HCT116 (cell line): ENCODE results near the gene IMPA2. TPM values are rescaled to one million over a fixed set of nuclear protein-coding genes. Genes with fewer than 3 reads are reported as not detected.

Source experiments
- ATAC-seq: fragments of 200-7000 bp; cut with Tn5 transposase; 2 replicates; pipeline ENCODE4 v1.9.1; 2020; ENCODE audit warnings: mild to moderate bottlenecking, moderate library complexity
- BruUV-seq: library from RNA; stranded (reverse); fragments of 400-500 nt; replicated peaks from 2 replicates; lab custom pipeline; 2021; lab: Mats Ljungman, UMichigan
- CTCF ChIA-PET: fragments of 300-600 bp; sonication (Branson Sonifier 250); formaldehyde crosslinking; loops from one replicate; lab custom pipeline; 2021; ENCODE audit warnings: antibody characterized with exemption; lab: Charles Lee
- POLR2A ChIA-PET: fragments of 300-600, 350-600 bp; sonication (Branson Sonifier 250); formaldehyde crosslinking; loops from one replicate; lab custom pipeline; 2021; ENCODE audit warnings: antibody characterized with exemption; lab: Charles Lee
- RAD21 ChIA-PET, 2 experiments: fragments of 300-600 bp; sonication (Branson Sonifier 250); formaldehyde crosslinking; loops; one replicate each; lab custom pipeline; 2023; ENCODE audit warnings: low total read pairs in 2 of 2; ENCODE audit not compliant: uncharacterized antibody in 2 of 2, unreplicated experiment in 2 of 2, low non-redundant PET in 1 of 2; lab: Charles Lee
- DNase-seq: peaks from one replicate; pipeline ENCODE4 v3.0.0-alpha.2; 2010; ENCODE audit warnings: low read depth, low spot score
- H2AFZ ChIP-seq: fragments of 200-600 bp; shearing (Covaris generic), sonication (generic); 2 replicates; pipeline ENCODE4 v1.6.1; 2017; ENCODE audit warnings: low read depth, mixed run types, mixed read lengths, antibody characterized with exemption, low read length; ENCODE audit not compliant: poor library complexity, severe bottlenecking
- H3K27ac ChIP-seq: 2 replicates; pipeline ENCODE4 v1.5.1; 2012; ENCODE audit warnings: low read depth, low read length
- H3K27me3 ChIP-seq: fragments of 200-600 bp; sonication (generic); 2 replicates; pipeline ENCODE4 v1.6.1; 2016; ENCODE audit warnings: mixed run types, low read length, mixed read lengths; ENCODE audit not compliant: insufficient read depth
- H3K36me3 ChIP-seq, 2 experiments: fragments of 200-500 bp in 1 of 2; fragments of 200-600 bp in 1 of 2; sonication (Bioruptor generic) in 1 of 2; sonication (generic) in 1 of 2; 2 replicates each; pipeline versions ENCODE4 v1.5.1 to v1.6.1; 2014 to 2016; ENCODE audit warnings: low read length in 2 of 2, inconsistent platforms in 1 of 2, mixed read lengths in 1 of 2, mixed run types in 1 of 2; ENCODE audit not compliant: insufficient read depth in 2 of 2, control insufficient read depth in 1 of 2
- H3K4me1 ChIP-seq, 2 experiments: fragments of 200-600 bp in 1 of 2; sonication (generic) in 1 of 2; 2 replicates each; pipeline versions ENCODE4 v1.5.1 to v1.6.1; 2012 to 2017; ENCODE audit warnings: low read length in 2 of 2, inconsistent platforms in 1 of 2, mild to moderate bottlenecking in 1 of 2, mixed read lengths in 1 of 2, mixed run types in 1 of 2, moderate library complexity in 1 of 2; ENCODE audit not compliant: insufficient read depth in 2 of 2, control insufficient read depth in 1 of 2
- H3K4me2 ChIP-seq: fragments of 200-600 bp; sonication (generic); 2 replicates; pipeline ENCODE4 v1.6.1; 2017; ENCODE audit warnings: mixed run types, low read length, mixed read lengths
- H3K4me3 ChIP-seq, 2 experiments: fragments of 200-600 bp in 1 of 2; sonication (generic) in 1 of 2; replicated peaks in 1 of 2; 2 replicates each; pipeline ENCODE4 v1.5.1; 2011 to 2016; ENCODE audit warnings: low read length in 2 of 2, control low read depth in 1 of 2, low read depth in 1 of 2, mild to moderate bottlenecking in 1 of 2, mixed read lengths in 1 of 2, mixed run types in 1 of 2
- H3K79me2 ChIP-seq: fragments of 200-600 bp; sonication (generic); 2 replicates; pipeline ENCODE4 v1.6.1; 2017; ENCODE audit warnings: mild to moderate bottlenecking, mixed run types, low read length, moderate library complexity, mixed read lengths; ENCODE audit not compliant: insufficient read depth
- H3K9ac ChIP-seq: fragments of 200-600 bp; sonication (generic); 2 replicates; pipeline ENCODE4 v1.6.1; 2016; ENCODE audit warnings: low read length, mixed read lengths
- H3K9me2 ChIP-seq: fragments of 200-600 bp; sonication (generic), shearing (Covaris generic); 2 replicates; pipeline ENCODE4 v1.6.1; 2017; ENCODE audit warnings: mixed run types, mild to moderate bottlenecking, moderate library complexity; ENCODE audit not compliant: insufficient read depth
- H3K9me3 ChIP-seq, 2 experiments: fragments of 200-500 bp in 1 of 2; fragments of 200-600 bp in 1 of 2; sonication (Bioruptor generic) in 1 of 2; sonication (generic) in 1 of 2; 2 replicates each; pipeline ENCODE4 v1.6.1; 2014 to 2017; ENCODE audit warnings: low read length in 2 of 2, mixed read lengths in 2 of 2, inconsistent platforms in 1 of 2, low read depth in 1 of 2, mild to moderate bottlenecking in 1 of 2, mixed run types in 1 of 2, moderate library complexity in 1 of 2; ENCODE audit not compliant: control insufficient read depth in 1 of 2, insufficient read depth in 1 of 2
- H4K20me1 ChIP-seq: fragments of 200-600 bp; sonication (generic), shearing (Covaris generic); 2 replicates; pipeline ENCODE4 v1.6.1; 2017; ENCODE audit warnings: mixed run types, mild to moderate bottlenecking, moderate library complexity; ENCODE audit not compliant: insufficient read depth
- CTCF ChIP-seq, 3 experiments: fragments of 200-600 bp in 1 of 3; sonication (generic) in 1 of 3; IDR thresholded peaks in 2 of 3; conservative IDR thresholded peaks in 1 of 3; 2 replicates each; pipeline ENCODE4 v1.5.1; 2012 to 2017; ENCODE audit warnings: low read depth in 2 of 3, low read length in 2 of 3, antibody characterized with exemption in 1 of 3, borderline replicate concordance in 1 of 3, control low read depth in 1 of 3, mild to moderate bottlenecking in 1 of 3, mixed read lengths in 1 of 3, mixed run types in 1 of 3, moderate library complexity in 1 of 3; ENCODE audit not compliant: insufficient read depth in 1 of 3
- ELF1 ChIP-seq: IDR thresholded peaks from 2 replicates; pipeline ENCODE4 v1.6.1; 2012; ENCODE audit warnings: low read depth, borderline replicate concordance
- YY1 ChIP-seq: IDR thresholded peaks from 2 replicates; pipeline ENCODE4 v1.6.1; 2011; ENCODE audit warnings: low read length, low read depth, moderate library complexity, mild to moderate bottlenecking; ENCODE audit not compliant: insufficient replicate concordance; ENCODE audit errors: extremely low read depth
- intact Hi-C: fragments of 100-400 bp; cut with micrococcal nuclease; formaldehyde crosslinking; loops from 2 replicates; pipeline ENCODE4 v1.10.0; 2022
- total RNA-seq: library from RNA; stranded (reverse); gene quantifications from one replicate; pipeline ENCODE4 v1.2.1, GENCODE V29; 2021; ENCODE audit not compliant: unreplicated experiment

The IMPA2 gene
- total RNA-seq, 1 experiment from 2014 or later, result 32.5 TPM

GRCh38 chr18:11984091-11984490 is 2.8 kb downstream of the IMPA2 start:
- ChIA-PET CTCF (no interaction called here), POLR2A (no interaction called here), RAD21 (no interaction called here)
- no TSS peak for BruUV-seq
- Histone ChIP-seq H3K4me1 (peaks cover 18 to 31% of the 10 kb centered on the region in 2 experiments), H4K20me1 (no peaks in the 10 kb centered on the region), H3K27me3 (no peaks in the 10 kb centered on the region), H3K9me3 (no peaks in the 10 kb centered on the region), H3K27ac (no peak overlapping the region), H3K9me2 (no peaks in the 10 kb centered on the region), H3K4me2 (no peak overlapping the region), H3K79me2 (0 out of 2 replicates have a peak, but pooled peaks cover 3% of the 10 kb centered on the region), H2AFZ (no peak overlapping the region), H3K36me3 (no peaks in the 10 kb centered on the region; a peak in 1 of 4 replicates), H3K9ac (no peak overlapping the region), H3K4me3 (no peak overlapping the region)
- no peak for ATAC-seq
- TF ChIP-seq YY1 (no peak), CTCF (IDR thresholded peaks at IDR 0.05 in 2 of 3, conservative IDR thresholded peaks at IDR 0.05 in 1 of 3; ENCODE audit: borderline replicate concordance in 1 of 3, insufficient read depth in 1 of 3, low read depth in 2 of 3, low read length in 2 of 3) (no peak)
- intact Hi-C loops, result no loop called here
- DNase-seq, result no peak

- Histone ChIP-seq H3K79me2 (0 out of 2 replicates have a peak, but pooled peaks cover 3% of the 10 kb centered on the region), H3K4me1 (peaks cover 9 to 23% of the 10 kb centered on the region in 2 experiments)
- intact Hi-C loops, result no loop called here
These were observed 4.3 kb downstream of the IMPA2 start for GRCh38 chr18:11985586-11985985.

More at GRCh38 chr18:11985586-11985985, 4.3 kb downstream of the IMPA2 start:
- no peak for ATAC-seq
- RAD21 ChIA-PET, result no interaction called here
- no peak overlapping the region for H3K4me2 ChIP-seq
- H2AFZ ChIP-seq, result no peak overlapping the region
- no peak for DNase-seq
- no peaks in the 10 kb centered on the region for H3K9me2 ChIP-seq
- no peaks in the 10 kb centered on the region; a peak in 1 of 4 replicates for H3K36me3 ChIP-seq
- no TSS peak for BruUV-seq
- H3K27me3 ChIP-seq, result no peaks in the 10 kb centered on the region
- H3K4me3 ChIP-seq, result no peak overlapping the region
- H4K20me1 ChIP-seq, result no peaks in the 10 kb centered on the region
- H3K9me3 ChIP-seq, result no peaks in the 10 kb centered on the region
- no peak for TF ChIP-seq ELF1
- no peak overlapping the region for H3K9ac ChIP-seq
- CTCF ChIA-PET, result no interaction called here
- H3K27ac ChIP-seq, result no peak overlapping the region
- POLR2A ChIA-PET, result no interaction called here
